Measurements from ENCODE around the gene HP.

The HP gene

DNA sequence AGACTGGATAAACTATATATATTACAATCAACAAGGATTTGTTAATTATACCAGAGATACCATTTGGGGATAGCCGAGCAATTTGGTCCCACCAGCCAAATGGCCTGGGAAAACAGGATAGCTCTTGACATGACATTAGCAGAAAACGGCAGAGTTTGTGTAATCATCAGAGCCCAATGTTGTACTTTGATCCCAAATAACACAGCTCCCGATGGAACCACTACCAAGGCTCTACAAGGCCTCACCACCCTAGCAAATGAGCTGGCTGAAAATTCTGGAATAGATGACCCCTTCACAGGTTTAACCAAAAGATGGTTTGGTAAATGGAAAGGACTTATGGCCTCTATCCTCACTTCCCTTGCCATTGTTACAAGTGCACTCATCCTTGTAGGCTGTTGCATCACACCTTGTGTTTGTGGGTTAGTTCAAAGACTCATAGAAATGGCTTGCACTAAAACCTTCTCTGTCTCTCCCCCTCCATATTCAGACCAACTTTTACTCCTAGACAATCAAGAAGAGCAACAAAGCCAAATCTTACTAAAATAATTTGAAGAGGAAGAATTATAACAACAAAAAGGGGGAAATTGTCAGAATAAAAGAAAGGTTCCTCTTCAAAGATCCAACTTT is 29.6 kb downstream of the HP start:
- POLR2A ChIA-PET (ENCODE audit: low non-redundant PET) = no interaction called here
- no peak overlapping the region for H3K27ac ChIP-seq
- CTCF ChIA-PET = no interaction called here
- TF ChIP-seq, protein P1, sequence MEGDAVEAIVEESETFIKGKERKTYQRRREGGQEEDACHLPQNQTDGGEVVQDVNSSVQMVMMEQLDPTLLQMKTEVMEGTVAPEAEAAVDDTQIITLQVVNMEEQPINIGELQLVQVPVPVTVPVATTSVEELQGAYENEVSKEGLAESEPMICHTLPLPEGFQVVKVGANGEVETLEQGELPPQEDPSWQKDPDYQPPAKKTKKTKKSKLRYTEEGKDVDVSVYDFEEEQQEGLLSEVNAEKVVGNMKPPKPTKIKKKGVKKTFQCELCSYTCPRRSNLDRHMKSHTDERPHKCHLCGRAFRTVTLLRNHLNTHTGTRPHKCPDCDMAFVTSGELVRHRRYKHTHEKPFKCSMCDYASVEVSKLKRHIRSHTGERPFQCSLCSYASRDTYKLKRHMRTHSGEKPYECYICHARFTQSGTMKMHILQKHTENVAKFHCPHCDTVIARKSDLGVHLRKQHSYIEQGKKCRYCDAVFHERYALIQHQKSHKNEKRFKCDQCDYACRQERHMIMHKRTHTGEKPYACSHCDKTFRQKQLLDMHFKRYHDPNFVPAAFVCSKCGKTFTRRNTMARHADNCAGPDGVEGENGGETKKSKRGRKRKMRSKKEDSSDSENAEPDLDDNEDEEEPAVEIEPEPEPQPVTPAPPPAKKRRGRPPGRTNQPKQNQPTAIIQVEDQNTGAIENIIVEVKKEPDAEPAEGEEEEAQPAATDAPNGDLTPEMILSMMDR (conservative IDR thresholded peaks at IDR 0.05; ENCODE audit: low read depth) = no peak
- DNase-seq (ENCODE audit: low spot score) = no peak

DNA sequence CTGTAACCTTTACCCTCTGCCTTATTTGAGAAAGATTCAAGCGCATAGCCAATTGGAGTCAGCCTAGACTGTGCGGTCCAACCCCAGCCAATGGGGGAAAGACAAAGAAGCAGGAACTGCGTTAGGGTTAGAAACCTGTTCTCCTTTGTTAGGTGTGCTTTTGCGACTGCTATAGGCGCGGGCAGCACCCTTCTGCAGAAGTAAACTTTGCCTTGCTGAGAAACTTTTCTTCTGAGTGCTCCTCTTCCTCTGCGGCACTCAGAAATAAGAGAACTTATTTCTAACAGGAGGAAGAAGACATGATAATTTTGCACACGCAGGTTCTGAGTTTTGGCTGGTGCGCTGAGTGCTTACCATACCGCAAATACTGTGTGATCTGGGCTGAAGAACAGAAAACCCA is 30.1 kb downstream of the HP start:
- CTCF ChIA-PET = no interaction called here

DNA sequence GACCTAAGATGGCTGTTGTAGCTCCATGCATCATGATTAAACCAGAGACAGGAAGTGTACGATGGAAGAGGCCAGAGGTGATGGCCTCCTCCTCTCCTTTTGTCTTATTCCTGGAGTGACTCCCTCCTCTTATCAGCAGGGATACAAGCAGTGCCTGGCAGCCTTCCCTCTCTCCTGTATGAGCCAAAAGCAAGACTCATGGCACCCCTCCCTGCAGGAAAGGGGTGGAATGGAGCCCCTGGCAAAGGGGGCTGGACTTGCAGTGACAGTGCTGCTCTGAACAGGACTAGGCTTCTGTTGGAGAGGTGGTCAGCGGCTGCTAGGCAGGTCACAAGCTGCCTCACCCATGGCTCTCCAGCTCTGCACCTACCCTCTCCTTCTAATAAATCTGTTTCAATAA is 30.7 kb downstream of the HP start:
- H3K27ac ChIP-seq = no peak overlapping the region
- DNase-seq (ENCODE audit: low spot score) = no peak
- TF ChIP-seq, protein P1 (conservative IDR thresholded peaks at IDR 0.05; ENCODE audit: low read depth) = no peak
- POLR2A ChIA-PET (ENCODE audit: low non-redundant PET) = no interaction called here
- CTCF ChIA-PET = no interaction called here

More for the DNA sequence above, 30.1 kb downstream of the HP start:
- no peak for DNase-seq (ENCODE audit: low spot score)
- H3K27ac ChIP-seq = no peak overlapping the region
- POLR2A ChIA-PET (ENCODE audit: low non-redundant PET) = no interaction called here
- TF ChIP-seq, protein P1 (conservative IDR thresholded peaks at IDR 0.05; ENCODE audit: low read depth) = no peak

DNA sequence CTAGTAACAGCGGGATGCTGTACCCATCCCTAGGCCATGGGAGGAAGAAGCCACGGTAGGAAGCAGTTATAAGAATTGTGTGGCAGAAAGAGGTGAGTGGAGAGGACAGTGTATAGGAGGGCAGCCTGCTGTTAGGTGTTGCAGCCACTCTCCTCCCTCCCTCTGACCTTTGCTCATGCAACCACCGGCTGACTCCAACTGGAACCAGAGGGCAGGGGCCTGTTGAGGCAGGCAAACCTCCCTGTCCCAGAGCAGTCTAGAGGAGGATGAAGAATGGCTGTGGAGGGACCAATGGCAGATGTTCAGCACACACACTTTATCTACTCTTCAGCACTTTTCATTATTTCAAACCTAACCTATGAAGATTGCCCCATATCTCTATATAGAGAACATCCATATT is 36.9 kb downstream of the HP start:
- CTCF ChIA-PET = no interaction called here
- H3K27ac ChIP-seq = no peak overlapping the region
- POLR2A ChIA-PET (ENCODE audit: low non-redundant PET) = no interaction called here
- no peak for DNase-seq (ENCODE audit: low spot score)
- TF ChIP-seq, protein P1 (conservative IDR thresholded peaks at IDR 0.05; ENCODE audit: low read depth) = no peak

DNA sequence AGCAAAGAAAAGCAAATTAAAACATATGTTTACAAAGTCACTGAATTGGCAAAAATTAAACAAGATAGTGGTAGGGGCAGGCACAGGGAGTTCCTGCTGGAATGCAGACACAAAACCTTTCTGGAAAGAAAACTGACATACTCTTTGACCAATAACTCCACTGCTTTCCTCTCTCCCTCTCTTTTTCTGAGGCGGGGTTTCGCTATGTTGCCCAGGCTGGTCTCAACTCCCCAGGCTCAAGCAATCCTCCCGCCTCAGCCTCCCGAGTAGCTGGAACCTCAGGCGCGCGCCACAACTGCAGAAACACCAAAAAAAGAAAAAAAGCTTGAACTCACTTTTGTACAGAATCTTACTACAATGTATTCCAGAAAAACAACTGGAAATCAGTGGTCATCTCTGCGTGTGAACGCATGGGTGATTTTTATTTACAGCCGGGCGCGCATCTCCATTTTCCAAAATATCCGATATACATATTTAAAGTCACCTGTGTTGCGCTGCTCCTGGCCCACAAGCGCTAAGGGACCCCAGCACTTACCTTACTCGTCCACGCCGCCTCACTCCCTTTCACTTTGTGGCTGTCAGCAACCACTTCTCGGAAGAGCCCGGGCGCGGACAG is 38.6 kb downstream of the HP start:
- POLR2A ChIA-PET (ENCODE audit: low non-redundant PET) = no interaction called here

DNA sequence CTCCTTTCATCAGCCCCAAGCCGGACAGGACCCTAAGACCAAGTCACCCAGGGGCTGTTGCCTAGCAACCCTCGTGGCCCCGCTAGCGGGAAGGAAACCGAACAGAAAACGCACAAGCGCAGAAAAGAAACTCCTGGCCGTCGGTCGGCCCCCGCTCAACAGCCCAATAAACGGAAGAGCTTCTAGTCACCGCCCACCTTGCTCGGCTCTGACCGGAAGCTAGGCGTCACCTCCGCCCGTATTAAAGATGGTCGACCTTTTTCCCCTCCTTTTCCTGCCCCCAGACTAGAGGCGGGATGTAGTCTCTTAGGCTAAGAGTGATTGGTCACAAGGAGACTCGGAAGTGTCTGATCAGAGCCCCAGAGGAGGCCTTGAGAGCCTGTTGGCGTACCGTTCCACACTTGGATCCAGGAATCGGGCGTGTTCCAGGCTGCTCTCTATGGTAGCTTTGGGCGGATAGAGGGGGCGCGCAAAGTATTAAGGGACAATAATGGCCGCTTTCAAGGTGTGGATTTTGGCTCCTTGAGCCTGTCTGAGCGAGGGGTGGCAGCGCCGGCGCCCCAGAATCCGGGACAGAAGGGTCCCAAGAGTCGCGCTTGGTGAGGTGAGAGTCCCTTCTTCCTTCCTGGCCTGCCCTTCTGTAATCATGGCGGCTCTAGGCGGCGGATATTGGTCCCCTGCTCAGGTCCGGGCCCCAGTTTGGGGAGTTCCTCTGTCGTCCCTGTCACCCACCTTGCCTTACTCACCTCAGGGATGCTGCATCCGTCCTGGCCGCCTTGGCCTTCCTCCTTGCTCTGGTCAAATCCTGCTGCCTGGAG is 39.4 kb downstream of the HP start, which contains the start of the genes DHX38 and TXNL4B:
DHX38 (plus strand) TSS at position 400 of the 818 bp plus-strand sequence. CDS start 2,311 bp downstream, outside the sequence.
TXNL4B (minus strand) TSS at position 173 of the 818 bp plus-strand sequence. CDS start 2,871 bp downstream, outside the sequence.
- ChIA-PET POLR2A (ENCODE audit: low non-redundant PET) (no interaction called here), CTCF (interaction anchor here (0.6 to 1.1 kb wide), 4 partner anchors 25 to 954 kb away, joined by 3 to 9 read pairs (median 4); no protein-coding TSS in a partner anchor)
- peak within 1 kb of the TSS; percentile 80 for H3K27ac ChIP-seq

More for the DNA sequence above, 38.6 kb downstream of the HP start:
- CTCF ChIA-PET = interaction anchor here (0.6 to 1.1 kb wide), 5 partner anchors 22 to 954 kb away, joined by 3 to 9 read pairs (median 3); no protein-coding TSS in a partner anchor
- peak overlapping the region; percentile 80 for H3K27ac ChIP-seq
- DNase-seq (ENCODE audit: low spot score) = peak; percentile 49
- TF ChIP-seq, protein P1 (conservative IDR thresholded peaks at IDR 0.05; ENCODE audit: low read depth) = no peak

More for the DNA sequence above, 39.4 kb downstream of the HP start, which contains the start of the genes DHX38 and TXNL4B:
- TF ChIP-seq, protein P1 (conservative IDR thresholded peaks at IDR 0.05; ENCODE audit: low read depth) = no peak
- peak; percentile 99 for DNase-seq (ENCODE audit: low spot score)
